ENCODE measurements around the gene GABBR2. TPM values are rescaled to one million over a fixed set of nuclear protein-coding genes. Genes with fewer than 3 reads are reported as not detected.

GABBR2 gene
- total and polyA plus RNA-seq, 9 of the 15 experiments (the other 6 are each of a cell fraction or from before 2014, with no cell fraction given) = 0.15 to 1.9 (median 0.32) TPM

DNA sequence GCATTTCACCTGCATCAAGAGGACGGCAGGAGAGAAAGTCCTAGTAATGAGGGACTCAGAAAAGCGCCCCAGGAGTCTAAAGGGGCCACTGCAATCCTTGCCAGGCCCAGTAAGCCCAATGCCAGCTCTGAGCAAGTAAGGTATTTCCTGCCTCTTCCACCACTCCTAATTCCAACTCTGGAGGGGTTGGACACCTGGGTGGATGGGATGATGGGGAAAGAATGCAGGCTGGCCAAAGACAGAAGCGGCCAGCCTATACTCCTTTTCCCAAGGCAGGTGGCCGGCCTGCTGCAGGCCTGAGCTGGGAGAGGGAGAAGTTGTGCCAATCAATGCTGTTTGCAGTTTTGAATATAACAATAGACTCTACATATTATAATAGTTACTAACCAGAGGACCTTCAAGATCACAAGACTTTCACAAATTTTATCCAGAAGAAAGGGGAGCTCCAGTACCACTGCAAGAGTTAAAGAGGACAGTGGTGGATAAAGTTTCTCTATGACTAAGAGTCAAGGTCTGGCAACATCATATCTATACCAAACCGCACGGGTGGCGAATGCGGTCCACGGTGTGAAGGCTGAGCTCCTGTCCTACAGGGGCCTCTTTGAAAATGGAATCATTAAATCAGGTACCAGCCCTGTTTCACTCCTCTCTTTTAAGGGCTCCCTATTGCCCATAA lies 338.3 kb downstream of the GABBR2 start:
- Histone ChIP-seq H3K36me3 (ENCODE audit: control insufficient read depth, insufficient read depth, low read length) (no peaks in the 10 kb centered on the region), H3K27me3 (ENCODE audit: control insufficient read depth in 2 of 2, insufficient read depth in 2 of 2, low read length in 2 of 2) (no peaks in the 10 kb centered on the region), H3K9me1 (ENCODE audit: control insufficient read depth, insufficient read depth, low read length) (no peaks in the 10 kb centered on the region), H2AFZ (ENCODE audit: low read depth, low read length) (no peak overlapping the region), H4K20me1 (replicated peaks; ENCODE audit: control insufficient read depth, insufficient read depth, low read length) (no peaks in the 10 kb centered on the region), H3K4me3 (no peak overlapping the region), H3K4me1 (replicated peaks in 1 of 2; ENCODE audit: control insufficient read depth in 2 of 2, insufficient read depth in 2 of 2, low read length in 2 of 2) (peaks cover 40 to 43% of the 10 kb centered on the region in 2 experiments), H3K79me2 (ENCODE audit: control insufficient read depth, insufficient read depth, low read length) (no peaks in the 10 kb centered on the region), H3K27ac (ENCODE audit: extremely low read depth, low read depth, low read length) (no peak overlapping the region), H3K9me3 (replicated peaks; ENCODE audit: control insufficient read depth, insufficient read depth, low read depth, low read length) (peaks cover 12% of the 10 kb centered on the region), H3K9ac (ENCODE audit: insufficient read depth in 1 of 2, low read depth in 2 of 2, low read length in 2 of 2) (no peak overlapping the region), H3K4me2 (ENCODE audit: insufficient read depth, low read length) (no peak overlapping the region)
- TF ChIP-seq ZFPM2 (CRISPR knock-in tag; IDR thresholded peaks at IDR 0.05) = no peak
- no peak for TF ChIP-seq RFX5 (IDR thresholded peaks at IDR 0.05; ENCODE audit: low read depth, low read length)
- TF ChIP-seq ELF2 (CRISPR knock-in tag; IDR thresholded peaks at IDR 0.05) = no peak
- TF ChIP-seq E2F3 (CRISPR knock-in tag; IDR thresholded peaks at IDR 0.05) = no peak
- TF ChIP-seq KLF16 (IDR thresholded peaks at IDR 0.05) = no peak
- no peak for TF ChIP-seq PRMT5 (CRISPR knock-in tag; IDR thresholded peaks at IDR 0.05)
- no peak for TF ChIP-seq MEF2D (tag; conservative IDR thresholded peaks at IDR 0.05; ENCODE audit: low read depth)
- no peak for TF ChIP-seq EZH2 (IDR thresholded peaks at IDR 0.05; ENCODE audit: borderline replicate concordance, low read depth, low read length)
- TF ChIP-seq, protein P1, sequence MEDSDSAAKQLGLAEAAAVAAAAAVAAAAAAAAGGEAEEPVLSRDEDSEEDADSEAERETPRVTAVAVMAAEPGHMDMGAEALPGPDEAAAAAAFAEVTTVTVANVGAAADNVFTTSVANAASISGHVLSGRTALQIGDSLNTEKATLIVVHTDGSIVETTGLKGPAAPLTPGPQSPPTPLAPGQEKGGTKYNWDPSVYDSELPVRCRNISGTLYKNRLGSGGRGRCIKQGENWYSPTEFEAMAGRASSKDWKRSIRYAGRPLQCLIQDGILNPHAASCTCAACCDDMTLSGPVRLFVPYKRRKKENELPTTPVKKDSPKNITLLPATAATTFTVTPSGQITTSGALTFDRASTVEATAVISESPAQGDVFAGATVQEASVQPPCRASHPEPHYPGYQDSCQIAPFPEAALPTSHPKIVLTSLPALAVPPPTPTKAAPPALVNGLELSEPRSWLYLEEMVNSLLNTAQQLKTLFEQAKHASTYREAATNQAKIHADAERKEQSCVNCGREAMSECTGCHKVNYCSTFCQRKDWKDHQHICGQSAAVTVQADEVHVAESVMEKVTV (CRISPR knock-in tag; IDR thresholded peaks at IDR 0.05) = no peak
- TF ChIP-seq SRSF1 (IDR thresholded peaks at IDR 0.05; ENCODE audit: low read depth, low read length) = no peak
- TF ChIP-seq TBP (optimal IDR thresholded peaks at IDR 0.05; ENCODE audit: low read depth, low read length) = no peak
- TF ChIP-seq MCM5 (IDR thresholded peaks at IDR 0.05; ENCODE audit: low read depth) = no peak
- TF ChIP-seq RHOXF2B (CRISPR knock-in tag; conservative IDR thresholded peaks at IDR 0.05) = no peak
- TF ChIP-seq ZNF507 (tag; conservative IDR thresholded peaks at IDR 0.05) = no peak
- TF ChIP-seq SMC3 (conservative IDR thresholded peaks at IDR 0.05; ENCODE audit: insufficient read depth, low read depth, low read length) = no peak
- no peak for TF ChIP-seq ZNF551 (CRISPR knock-in tag; IDR thresholded peaks at IDR 0.05)
- in situ Hi-C loops (cut with MboI) = no loop called here
- CTCF ChIA-PET (ENCODE audit: low intra/inter-chr PET ratio) = no interaction called here
- ATAC-seq = no peak
- POLR2A ChIA-PET = no interaction called here
- no peak for DNase-seq (ENCODE audit: extremely low read depth in 1 of 4, low spot score in 3 of 4)
- intact Hi-C loops (cut with micrococcal nuclease) = no loop called here
- 92% methylated on average over 9 of the region's 9 CpGs for WGBS (ENCODE audit: insufficient coverage, low coverage, missing lambda C conversion rate)
- no peak for FAIRE-seq
- no TSS peak for BruUV-seq (replicated peaks)

Data from K562 (cell line).